Osteoblast (primary cell): ENCODE results near the gene COL1A1. TPM values are rescaled to one million over a fixed set of nuclear protein-coding genes. Genes with fewer than 3 reads are reported as not detected.

Source experiments
- DNase-seq: peaks from one replicate; pipeline ENCODE4 v3.0.0; 2011; ENCODE audit warnings: low spot score, mixed read lengths; ENCODE audit not compliant: insufficient read length; ENCODE audit errors: missing footprints
- H2AFZ ChIP-seq: 2 replicates; pipeline ENCODE4 v1.6.0; 2011; ENCODE audit warnings: mild to moderate bottlenecking, low read length
- H3K27ac ChIP-seq: 2 replicates; pipeline ENCODE4 v1.5.1; 2011; ENCODE audit warnings: mild to moderate bottlenecking, low read depth, low read length, moderate library complexity
- H3K27me3 ChIP-seq: 2 replicates; pipeline ENCODE4 v1.6.0; 2012; ENCODE audit warnings: mild to moderate bottlenecking, control low read depth, inconsistent platforms, low read length, moderate library complexity; ENCODE audit not compliant: insufficient read depth
- H3K36me3 ChIP-seq: 2 replicates; pipeline ENCODE4 v1.5.1; 2011; ENCODE audit warnings: mild to moderate bottlenecking, low read length, control low read depth, moderate library complexity; ENCODE audit not compliant: insufficient read depth
- H3K4me1 ChIP-seq: 2 replicates; pipeline ENCODE4 v1.5.1; 2011; ENCODE audit warnings: mild to moderate bottlenecking, low read length, control low read depth, moderate library complexity; ENCODE audit not compliant: insufficient read depth
- H3K4me2 ChIP-seq: 2 replicates; pipeline ENCODE4 v1.6.0; 2011; ENCODE audit warnings: mild to moderate bottlenecking, low read length; ENCODE audit not compliant: insufficient read depth
- H3K4me3 ChIP-seq: fragments of 200-600 bp; sonication (generic); 3 replicates; pipeline ENCODE4 v1.5.1; 2012; ENCODE audit warnings: mild to moderate bottlenecking, low read length, inconsistent platforms; ENCODE audit not compliant: insufficient read depth
- H3K79me2 ChIP-seq: 2 replicates; pipeline ENCODE4 v1.6.0; 2012; ENCODE audit warnings: mild to moderate bottlenecking, low read length, control low read depth, inconsistent platforms; ENCODE audit not compliant: insufficient read depth
- H3K9me3 ChIP-seq: 2 replicates; pipeline ENCODE4 v1.5.1; 2011; ENCODE audit warnings: low read depth, low read length, control low read depth
- H4K20me1 ChIP-seq: 2 replicates; pipeline ENCODE4 v1.6.0; 2012; ENCODE audit warnings: mild to moderate bottlenecking, low read length, control low read depth; ENCODE audit not compliant: insufficient read depth
- total RNA-seq: library from RNA; depleted of rRNA; stranded (reverse); fragments of >200 nt; gene quantifications from 2 replicates; pipeline ENCODE4 v1.2.3, GENCODE V29; 2012
- TF ChIP-seq, protein P1 (sequence below): IDR thresholded peaks from 2 replicates; pipeline ENCODE4 v1.5.1; 2011; ENCODE audit warnings: mild to moderate bottlenecking, low read depth, low read length, moderate library complexity; ENCODE audit errors: extremely low read depth

Gene COL1A1
- total RNA-seq, 1 donor = 8,987 TPM

DNA sequence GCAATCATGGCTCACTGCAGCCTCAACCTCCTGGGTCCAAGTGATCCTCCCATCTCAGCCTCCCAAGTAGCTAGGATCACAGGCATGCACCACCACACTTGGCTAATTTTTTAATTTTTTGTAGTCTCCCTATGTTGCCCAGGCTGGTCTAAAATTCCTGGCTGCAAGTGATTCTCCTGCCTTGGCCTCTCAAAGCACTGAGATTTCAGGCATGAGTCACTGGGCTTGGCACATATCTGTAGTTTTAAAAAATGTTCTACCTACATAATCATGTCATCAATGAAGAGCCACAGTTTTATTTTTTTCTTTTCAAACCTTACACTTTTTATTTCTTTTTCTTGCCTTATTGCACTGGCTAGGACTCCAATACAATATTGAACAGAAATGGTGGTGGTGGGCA lies 33.1 kb upstream of the COL1A1 start:
- H4K20me1 ChIP-seq = no peaks in the 10 kb centered on the region
- no peak overlapping the region for H2AFZ ChIP-seq
- TF ChIP-seq, protein P1, sequence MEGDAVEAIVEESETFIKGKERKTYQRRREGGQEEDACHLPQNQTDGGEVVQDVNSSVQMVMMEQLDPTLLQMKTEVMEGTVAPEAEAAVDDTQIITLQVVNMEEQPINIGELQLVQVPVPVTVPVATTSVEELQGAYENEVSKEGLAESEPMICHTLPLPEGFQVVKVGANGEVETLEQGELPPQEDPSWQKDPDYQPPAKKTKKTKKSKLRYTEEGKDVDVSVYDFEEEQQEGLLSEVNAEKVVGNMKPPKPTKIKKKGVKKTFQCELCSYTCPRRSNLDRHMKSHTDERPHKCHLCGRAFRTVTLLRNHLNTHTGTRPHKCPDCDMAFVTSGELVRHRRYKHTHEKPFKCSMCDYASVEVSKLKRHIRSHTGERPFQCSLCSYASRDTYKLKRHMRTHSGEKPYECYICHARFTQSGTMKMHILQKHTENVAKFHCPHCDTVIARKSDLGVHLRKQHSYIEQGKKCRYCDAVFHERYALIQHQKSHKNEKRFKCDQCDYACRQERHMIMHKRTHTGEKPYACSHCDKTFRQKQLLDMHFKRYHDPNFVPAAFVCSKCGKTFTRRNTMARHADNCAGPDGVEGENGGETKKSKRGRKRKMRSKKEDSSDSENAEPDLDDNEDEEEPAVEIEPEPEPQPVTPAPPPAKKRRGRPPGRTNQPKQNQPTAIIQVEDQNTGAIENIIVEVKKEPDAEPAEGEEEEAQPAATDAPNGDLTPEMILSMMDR = no peak
- no peak overlapping the region for H3K4me3 ChIP-seq
- no peaks in the 10 kb centered on the region for H3K79me2 ChIP-seq
- H3K9me3 ChIP-seq = no peaks in the 10 kb centered on the region
- peaks cover 13% of the 10 kb centered on the region for H3K4me1 ChIP-seq
- H3K36me3 ChIP-seq = no peaks in the 10 kb centered on the region
- DNase-seq = no peak
- no peak overlapping the region for H3K27ac ChIP-seq
- no peaks in the 10 kb centered on the region for H3K27me3 ChIP-seq
- no peak overlapping the region for H3K4me2 ChIP-seq

DNA sequence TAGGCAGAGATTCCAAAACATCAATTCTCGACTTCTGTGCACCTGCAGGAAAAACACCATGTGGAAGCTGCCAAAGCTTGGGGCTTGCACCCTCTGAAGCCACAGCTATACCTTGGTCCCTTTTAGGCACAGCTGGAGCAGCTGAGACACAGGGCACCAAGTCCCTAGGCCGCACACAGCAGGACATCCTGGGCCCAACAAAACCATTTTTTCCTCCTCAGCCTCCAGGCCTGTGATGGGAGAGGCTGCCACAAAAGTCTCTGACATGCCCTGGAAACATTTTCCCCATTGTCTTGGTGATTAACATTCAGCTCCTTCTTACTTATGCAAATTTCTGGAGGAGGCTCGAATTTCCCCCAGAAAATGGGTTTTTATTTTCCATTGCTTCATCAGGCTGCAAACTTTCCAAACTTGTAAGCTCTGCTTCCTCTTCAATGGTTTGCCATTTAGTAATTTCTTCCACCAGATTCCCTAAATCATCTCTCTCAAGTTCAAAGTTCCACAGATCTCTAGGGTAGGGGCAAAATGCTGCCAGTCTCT lies 24.3 kb upstream of the COL1A1 start:
- no peaks in the 10 kb centered on the region for H4K20me1 ChIP-seq
- H3K4me2 ChIP-seq = no peak overlapping the region
- H3K79me2 ChIP-seq = no peaks in the 10 kb centered on the region
- H3K36me3 ChIP-seq = no peaks in the 10 kb centered on the region
- no peak overlapping the region for H3K27ac ChIP-seq
- no peaks in the 10 kb centered on the region for H3K27me3 ChIP-seq
- DNase-seq = no peak
- peaks cover 22% of the 10 kb centered on the region for H3K4me1 ChIP-seq
- H3K9me3 ChIP-seq = peaks cover 5% of the 10 kb centered on the region
- TF ChIP-seq, protein P1 = no peak
- H3K4me3 ChIP-seq = no peak overlapping the region
- H2AFZ ChIP-seq = no peak overlapping the region

DNA sequence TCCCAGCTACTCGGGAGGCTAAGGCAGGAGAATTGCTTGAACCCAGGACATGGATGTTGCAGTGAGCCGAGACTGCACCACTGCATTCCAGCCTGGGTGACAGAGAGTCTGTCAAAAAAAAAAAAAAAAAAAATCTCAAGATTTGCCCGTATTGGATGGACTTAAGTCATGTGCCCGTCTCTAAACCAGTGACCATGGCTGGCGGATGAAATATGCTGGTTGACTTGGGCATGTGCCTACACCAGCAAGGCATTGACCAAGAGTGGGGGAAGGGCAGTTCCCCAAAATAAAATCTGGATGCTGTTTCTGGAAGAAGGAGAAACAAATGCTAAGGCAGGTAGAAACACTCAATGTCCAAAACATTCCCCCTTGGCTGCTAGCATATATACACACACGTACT lies 21.5 kb upstream of the COL1A1 start:
- Histone ChIP-seq H3K36me3 (no peaks in the 10 kb centered on the region), H4K20me1 (no peaks in the 10 kb centered on the region), H3K9me3 (peaks cover 5% of the 10 kb centered on the region), H3K4me2 (peak overlapping the region; percentile 56), H3K4me1 (peaks cover 49% of the 10 kb centered on the region), H3K27me3 (no peaks in the 10 kb centered on the region), H3K79me2 (no peaks in the 10 kb centered on the region), H3K27ac (peak overlapping the region; percentile 100), H3K4me3 (no peak overlapping the region), H2AFZ (no peak overlapping the region)
- no peak for DNase-seq
- TF ChIP-seq, protein P1 = no peak

DNA sequence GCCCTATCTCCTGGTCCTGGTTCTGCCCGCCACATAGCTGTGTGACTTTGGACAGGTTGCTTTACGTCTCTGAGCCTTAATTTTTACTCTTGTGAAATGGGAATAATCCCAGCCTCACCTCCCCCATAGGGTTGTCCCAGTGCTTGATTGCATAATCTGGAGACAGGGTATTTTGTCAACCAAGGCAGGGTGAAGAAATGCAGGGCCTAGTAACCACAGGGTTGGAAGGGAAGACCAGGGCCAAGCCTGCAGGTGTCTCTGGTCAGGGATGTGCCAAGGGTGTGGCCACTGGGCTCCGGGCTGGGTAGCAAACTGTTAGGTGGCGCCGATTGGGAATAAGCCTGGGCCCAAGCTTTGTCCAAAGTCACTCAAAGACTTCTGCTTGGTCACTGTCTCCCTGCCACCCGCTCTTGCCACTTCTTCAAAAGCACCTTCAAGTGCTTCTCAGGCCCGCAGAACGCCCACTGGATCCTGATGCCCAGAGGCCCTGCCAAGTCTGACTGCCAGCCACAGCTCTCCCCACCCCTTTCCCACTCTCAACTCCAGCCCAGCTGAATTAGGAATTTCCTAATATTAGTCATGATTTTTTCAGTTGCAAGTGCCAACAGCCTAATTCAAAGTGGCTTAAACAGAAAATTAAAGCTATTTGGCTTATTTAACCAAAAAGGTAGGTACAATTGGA lies 20.6 kb upstream of the COL1A1 start:
- Histone ChIP-seq H3K27ac (peak overlapping the region; percentile 100), H3K36me3 (no peaks in the 10 kb centered on the region), H3K4me3 (peak overlapping the region; percentile 40), H3K27me3 (no peaks in the 10 kb centered on the region), H3K79me2 (peaks cover under 1% of the 10 kb centered on the region), H4K20me1 (no peaks in the 10 kb centered on the region), H2AFZ (no peak overlapping the region), H3K4me1 (peaks cover 58% of the 10 kb centered on the region), H3K4me2 (peak overlapping the region; percentile 56), H3K9me3 (peaks cover 5% of the 10 kb centered on the region)
- TF ChIP-seq, protein P1 = no peak
- peak; percentile 90 for DNase-seq
